ENCODE data around the gene NDC1.

The NDC1 gene

DNA sequence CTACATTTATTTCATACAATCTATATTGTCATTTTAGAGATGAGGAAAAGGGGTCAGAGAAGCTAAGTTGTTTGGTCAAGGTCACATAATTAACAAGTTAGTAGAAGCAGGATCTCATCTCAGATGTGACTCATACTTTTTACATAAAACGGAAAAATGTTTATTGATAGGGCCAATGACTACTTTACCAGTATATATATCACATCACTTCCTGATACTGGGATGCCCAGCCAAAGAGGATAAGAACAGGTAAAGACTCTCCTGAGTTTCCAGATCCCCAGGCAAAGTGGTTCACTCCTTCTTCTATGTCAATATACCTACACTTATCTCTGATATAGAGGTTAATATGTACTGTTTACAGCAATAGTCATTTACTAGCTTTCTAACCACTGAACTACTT lies 30.5 kb upstream of the NDC1 start:
- TF ChIP-seq, protein P1, sequence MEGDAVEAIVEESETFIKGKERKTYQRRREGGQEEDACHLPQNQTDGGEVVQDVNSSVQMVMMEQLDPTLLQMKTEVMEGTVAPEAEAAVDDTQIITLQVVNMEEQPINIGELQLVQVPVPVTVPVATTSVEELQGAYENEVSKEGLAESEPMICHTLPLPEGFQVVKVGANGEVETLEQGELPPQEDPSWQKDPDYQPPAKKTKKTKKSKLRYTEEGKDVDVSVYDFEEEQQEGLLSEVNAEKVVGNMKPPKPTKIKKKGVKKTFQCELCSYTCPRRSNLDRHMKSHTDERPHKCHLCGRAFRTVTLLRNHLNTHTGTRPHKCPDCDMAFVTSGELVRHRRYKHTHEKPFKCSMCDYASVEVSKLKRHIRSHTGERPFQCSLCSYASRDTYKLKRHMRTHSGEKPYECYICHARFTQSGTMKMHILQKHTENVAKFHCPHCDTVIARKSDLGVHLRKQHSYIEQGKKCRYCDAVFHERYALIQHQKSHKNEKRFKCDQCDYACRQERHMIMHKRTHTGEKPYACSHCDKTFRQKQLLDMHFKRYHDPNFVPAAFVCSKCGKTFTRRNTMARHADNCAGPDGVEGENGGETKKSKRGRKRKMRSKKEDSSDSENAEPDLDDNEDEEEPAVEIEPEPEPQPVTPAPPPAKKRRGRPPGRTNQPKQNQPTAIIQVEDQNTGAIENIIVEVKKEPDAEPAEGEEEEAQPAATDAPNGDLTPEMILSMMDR (IDR thresholded peaks at IDR 0.05; ENCODE audit: extremely low read depth, missing control alignments), result no peak
- DNase-seq (ENCODE audit: low spot score), result no peak

DNA sequence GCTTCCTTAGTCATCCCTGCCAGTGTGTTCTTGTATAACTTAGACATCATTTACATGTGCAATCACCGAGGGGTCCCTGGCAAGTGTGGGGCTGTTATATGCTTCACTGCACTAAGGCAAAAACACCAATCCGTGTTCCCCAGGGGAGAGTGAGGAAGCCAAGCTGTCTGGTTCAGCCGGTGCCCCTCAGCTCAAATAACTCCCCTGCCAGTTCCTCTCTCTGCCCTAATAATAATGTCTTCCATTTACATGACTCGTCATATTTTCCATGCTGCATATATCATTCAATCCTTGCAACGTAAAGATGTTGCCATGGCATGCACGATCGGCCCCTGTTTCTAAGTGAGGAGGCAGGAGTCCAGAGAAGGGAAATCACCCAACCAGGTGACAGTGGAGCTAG lies 24.4 kb upstream of the NDC1 start:
- no peak for DNase-seq (ENCODE audit: low spot score)
- TF ChIP-seq, protein P1 (IDR thresholded peaks at IDR 0.05; ENCODE audit: extremely low read depth, missing control alignments), result no peak

GRCh38 chr1:53860967-53861411 lies 22.9 kb upstream of the NDC1 start:
- TF ChIP-seq, protein P1 (IDR thresholded peaks at IDR 0.05; ENCODE audit: extremely low read depth, missing control alignments), result peak; percentile 69
- DNase-seq (ENCODE audit: low spot score), result peak; percentile 49

DNA sequence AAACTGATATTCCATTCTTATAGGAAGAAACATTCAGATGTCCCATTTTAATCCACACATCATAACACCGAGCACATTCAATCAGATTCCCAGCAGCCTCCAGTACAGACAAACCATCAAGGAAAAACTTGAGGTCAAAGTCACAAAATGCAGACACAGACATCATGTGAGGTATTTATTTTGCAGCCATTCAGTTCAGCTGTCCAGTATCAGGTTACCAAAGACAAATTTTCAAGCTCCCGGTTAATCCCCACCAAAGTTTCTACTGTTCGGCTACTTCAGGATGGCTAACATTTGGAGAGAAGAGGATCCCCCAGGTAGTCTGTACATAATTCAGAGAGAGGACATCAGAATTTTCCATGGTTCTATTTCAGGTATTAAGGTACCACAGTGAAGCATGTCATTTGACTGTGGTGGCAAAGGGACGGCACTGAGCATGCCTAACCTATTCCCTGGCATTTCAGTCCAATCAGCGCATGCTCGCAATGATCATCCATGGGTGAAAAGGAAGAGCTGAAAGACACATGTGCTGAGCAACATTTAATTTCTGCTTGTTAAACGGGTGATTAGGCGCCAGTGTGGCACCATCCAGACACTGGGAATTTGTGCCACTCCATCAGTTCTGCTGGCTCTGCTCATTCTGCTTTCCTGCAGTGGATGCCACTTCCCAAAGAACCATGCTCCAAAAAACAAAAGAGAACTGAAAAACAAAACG lies 13.6 kb upstream of the NDC1 start:
- no peak for DNase-seq (ENCODE audit: low spot score)

DNA sequence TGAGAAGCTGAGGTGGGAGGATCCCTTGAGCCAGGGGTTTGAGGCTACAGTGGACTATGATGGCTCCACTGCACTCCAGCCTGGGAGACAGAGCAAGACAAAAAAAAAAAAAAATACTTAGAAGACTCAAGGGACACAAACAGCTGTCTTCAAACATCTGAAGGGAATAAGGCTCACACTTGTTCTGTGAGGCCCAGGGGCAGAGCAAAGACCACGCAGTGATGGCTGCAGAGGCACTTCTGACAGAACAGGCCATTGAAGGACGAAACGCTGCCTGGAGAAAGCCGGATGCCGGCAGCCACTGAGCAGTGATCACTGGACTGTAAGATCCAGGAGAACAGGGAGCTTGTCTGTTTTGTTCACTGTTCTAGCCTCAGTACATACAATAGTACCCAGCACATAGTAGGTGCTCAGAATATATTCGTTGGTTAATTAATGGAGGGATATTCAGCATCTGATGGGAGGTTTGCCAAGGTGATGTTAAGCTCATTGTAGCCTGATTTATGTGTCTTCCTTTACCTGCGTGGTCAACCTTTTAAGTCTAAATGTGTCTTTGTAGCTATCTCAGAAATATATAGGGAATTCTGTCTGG lies 12.1 kb upstream of the NDC1 start:
- TF ChIP-seq, protein P1 (IDR thresholded peaks at IDR 0.05; ENCODE audit: extremely low read depth, missing control alignments), result no peak
- DNase-seq (ENCODE audit: low spot score), result no peak

More for the DNA sequence above, 13.6 kb upstream of the NDC1 start:
- TF ChIP-seq, protein P1 (IDR thresholded peaks at IDR 0.05; ENCODE audit: extremely low read depth, missing control alignments), result no peak

DNA sequence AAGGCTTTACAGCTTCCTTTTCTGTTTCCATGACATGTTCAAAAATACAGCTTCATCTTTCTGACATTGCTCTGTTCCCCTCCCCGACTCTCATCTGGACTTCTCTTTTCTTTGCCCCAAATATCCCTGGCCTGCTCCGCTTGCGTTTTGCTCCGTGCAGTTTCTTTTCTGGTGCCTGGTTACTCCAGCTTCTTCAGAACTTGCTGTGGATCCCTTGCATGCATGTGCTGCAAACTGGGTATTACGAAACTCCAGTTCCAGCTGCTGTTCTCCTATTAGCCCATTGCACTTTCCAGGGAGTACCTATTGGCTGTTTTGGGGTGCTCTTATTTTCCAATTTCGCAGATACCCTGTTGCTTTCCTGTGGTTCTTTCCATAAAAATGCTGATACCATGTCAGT lies 9.9 kb upstream of the NDC1 start:
- DNase-seq (ENCODE audit: low spot score), result no peak
- TF ChIP-seq, protein P1 (IDR thresholded peaks at IDR 0.05; ENCODE audit: extremely low read depth, missing control alignments), result no peak

GRCh38 chr1:53842347-53842746 lies 4.3 kb upstream of the NDC1 start:
- TF ChIP-seq, protein P1 (IDR thresholded peaks at IDR 0.05; ENCODE audit: extremely low read depth, missing control alignments), result no peak
- DNase-seq (ENCODE audit: low spot score), result no peak
